ENCODE results near the gene LEMD2.

Gene LEMD2

GRCh38 chr6:33776186-33776585 lies 12.7 kb downstream of the LEMD2 start:
- no peak overlapping the region for H3K4me3 ChIP-seq (replicated peaks; ENCODE audit: low read depth, low read length)
- no peak for DNase-seq (ENCODE audit: extremely low read depth, low read depth)

DNA sequence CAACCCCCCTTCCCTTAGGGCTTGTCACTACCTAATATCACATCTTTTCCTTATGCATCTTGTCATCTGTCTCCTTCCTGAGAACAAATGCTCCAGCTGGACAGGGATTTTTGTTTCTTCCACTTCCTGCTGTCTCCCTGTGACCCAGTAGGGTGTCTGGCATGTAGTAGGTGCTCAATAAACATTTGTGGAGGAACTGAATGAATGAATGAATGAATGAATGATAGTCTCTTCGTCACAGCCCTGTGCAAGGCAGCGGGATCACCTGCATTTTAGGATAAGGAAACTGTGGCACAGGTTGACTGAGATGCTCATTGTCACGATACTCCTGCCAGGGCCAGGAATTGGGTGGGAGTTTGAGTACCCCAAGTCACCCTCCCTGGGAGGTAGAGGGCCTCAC lies 14.2 kb downstream of the LEMD2 start:
- DNase-seq (ENCODE audit: extremely low read depth, low read depth): no peak
- H3K4me3 ChIP-seq (replicated peaks; ENCODE audit: low read depth, low read length): no peak overlapping the region
- TF ChIP-seq, protein P1, sequence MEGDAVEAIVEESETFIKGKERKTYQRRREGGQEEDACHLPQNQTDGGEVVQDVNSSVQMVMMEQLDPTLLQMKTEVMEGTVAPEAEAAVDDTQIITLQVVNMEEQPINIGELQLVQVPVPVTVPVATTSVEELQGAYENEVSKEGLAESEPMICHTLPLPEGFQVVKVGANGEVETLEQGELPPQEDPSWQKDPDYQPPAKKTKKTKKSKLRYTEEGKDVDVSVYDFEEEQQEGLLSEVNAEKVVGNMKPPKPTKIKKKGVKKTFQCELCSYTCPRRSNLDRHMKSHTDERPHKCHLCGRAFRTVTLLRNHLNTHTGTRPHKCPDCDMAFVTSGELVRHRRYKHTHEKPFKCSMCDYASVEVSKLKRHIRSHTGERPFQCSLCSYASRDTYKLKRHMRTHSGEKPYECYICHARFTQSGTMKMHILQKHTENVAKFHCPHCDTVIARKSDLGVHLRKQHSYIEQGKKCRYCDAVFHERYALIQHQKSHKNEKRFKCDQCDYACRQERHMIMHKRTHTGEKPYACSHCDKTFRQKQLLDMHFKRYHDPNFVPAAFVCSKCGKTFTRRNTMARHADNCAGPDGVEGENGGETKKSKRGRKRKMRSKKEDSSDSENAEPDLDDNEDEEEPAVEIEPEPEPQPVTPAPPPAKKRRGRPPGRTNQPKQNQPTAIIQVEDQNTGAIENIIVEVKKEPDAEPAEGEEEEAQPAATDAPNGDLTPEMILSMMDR (IDR thresholded peaks at IDR 0.05; ENCODE audit: low read depth, low read length, missing control alignments): no peak

More at GRCh38 chr6:33776186-33776585, 12.7 kb downstream of the LEMD2 start:
- TF ChIP-seq, protein P1 (IDR thresholded peaks at IDR 0.05; ENCODE audit: low read depth, low read length, missing control alignments): no peak

- no peak overlapping the region for H3K4me3 ChIP-seq (replicated peaks; ENCODE audit: low read depth, low read length)
- no peak for DNase-seq (ENCODE audit: extremely low read depth, low read depth)
- TF ChIP-seq, protein P1 (IDR thresholded peaks at IDR 0.05; ENCODE audit: low read depth, low read length, missing control alignments): no peak
These were observed 15.9 kb downstream of the LEMD2 start for GRCh38 chr6:33772902-33773472.

GRCh38 chr6:33772082-33772830 lies 16.7 kb downstream of the LEMD2 start:
- TF ChIP-seq, protein P1 (IDR thresholded peaks at IDR 0.05; ENCODE audit: low read depth, low read length, missing control alignments): no peak
- no peak for DNase-seq (ENCODE audit: extremely low read depth, low read depth)
- H3K4me3 ChIP-seq (replicated peaks; ENCODE audit: low read depth, low read length): no peak overlapping the region

DNA sequence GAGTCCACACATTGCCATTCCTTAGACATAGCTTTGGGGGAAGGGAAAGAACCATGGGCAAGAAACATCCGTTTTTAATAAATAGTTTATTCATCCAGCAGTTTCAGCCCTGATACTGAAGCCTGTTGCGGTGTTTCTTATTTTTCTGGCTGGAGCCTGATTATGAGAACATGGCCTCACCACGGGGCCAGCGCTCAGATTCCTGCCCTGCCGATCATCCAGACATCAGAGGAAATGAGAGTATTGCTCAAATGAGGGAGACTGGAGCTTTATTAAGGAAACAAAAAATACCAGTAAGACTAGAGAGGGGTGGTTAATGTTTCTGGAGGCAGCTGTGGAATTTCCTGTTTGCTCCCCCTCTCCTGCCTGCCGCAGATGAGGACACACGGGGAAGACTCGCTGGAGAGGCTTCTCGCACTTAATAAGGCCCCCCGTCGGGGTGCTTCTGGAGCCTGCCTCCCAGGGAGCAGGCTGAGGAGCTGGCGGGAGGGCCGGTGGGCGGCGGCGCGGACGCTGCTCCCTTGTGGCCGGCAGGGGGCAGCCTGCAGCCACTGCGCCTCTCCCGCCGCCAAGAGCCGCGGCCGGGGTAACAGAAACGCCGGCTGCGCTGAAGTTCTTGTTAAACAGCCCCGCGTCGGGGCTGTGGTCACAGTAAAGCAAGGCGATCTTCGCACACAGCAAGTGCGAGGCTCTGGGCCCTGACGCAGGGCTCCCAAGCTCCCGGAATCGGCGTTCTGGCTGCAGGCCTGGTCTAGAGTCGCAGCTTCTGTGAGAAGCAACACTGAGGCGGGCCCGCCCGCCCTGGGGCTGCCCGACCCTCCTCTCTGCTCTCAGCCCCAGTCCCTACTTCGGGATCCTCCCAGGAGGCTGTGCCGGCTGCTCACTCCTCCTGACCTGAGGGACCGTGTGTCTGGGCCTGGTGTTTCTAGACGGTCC lies 17.5 kb downstream of the LEMD2 start:
- H3K4me3 ChIP-seq (replicated peaks; ENCODE audit: low read depth, low read length): no peak overlapping the region
- peak; percentile 69 for DNase-seq (ENCODE audit: extremely low read depth, low read depth)
- TF ChIP-seq, protein P1 (IDR thresholded peaks at IDR 0.05; ENCODE audit: low read depth, low read length, missing control alignments): peak; percentile 94

DNA sequence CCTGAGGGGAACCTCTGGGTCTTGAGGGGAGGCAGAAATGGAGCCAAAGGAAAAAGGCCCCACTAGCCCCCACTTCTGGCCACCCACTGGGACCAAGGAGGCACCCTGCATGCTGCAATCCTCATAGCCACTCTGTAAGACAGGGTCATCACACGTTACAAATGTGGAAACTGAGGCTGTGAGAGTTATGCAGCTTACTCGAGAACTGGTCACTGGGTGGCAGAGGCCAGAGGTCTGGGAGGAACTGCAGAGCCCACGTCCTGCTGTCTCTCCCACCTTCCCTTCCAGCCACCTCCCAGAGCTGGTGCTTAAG lies 18.1 kb downstream of the LEMD2 start:
- no peak overlapping the region for H3K4me3 ChIP-seq (replicated peaks; ENCODE audit: low read depth, low read length)
- no peak for DNase-seq (ENCODE audit: extremely low read depth, low read depth)
- TF ChIP-seq, protein P1 (IDR thresholded peaks at IDR 0.05; ENCODE audit: low read depth, low read length, missing control alignments): no peak

Data from HFF-Myc (cell line).